ENCODE measurements around the gene PRDX5. TPM values are rescaled to one million over a fixed set of nuclear protein-coding genes. Genes with fewer than 3 reads are reported as not detected.

PRDX5 gene
- polyA plus RNA-seq, 3 donors from 2014 or later: 319 to 558 (median 418) TPM

- Mint-ChIP-seq H3K9me3 (no peaks in the 10 kb centered on the region), H3K36me3 (peaks cover 6 to 11% (median 7%) of the 10 kb centered on the region in 3 donors), H3K4me1 (no peaks in the 10 kb centered on the region), H3K4me3 (no peak overlapping the region), H3K27ac (no peak overlapping the region), H3K27me3 (ENCODE audit: low read depth in 3 of 3) (no peaks in the 10 kb centered on the region)
- no peak for DNase-seq
These were observed 51.8 kb downstream of the PRDX5 start for GRCh38 chr11:64369440-64370421.

- DNase-seq: no peak
- Mint-ChIP-seq H3K36me3 (peaks cover 6 to 11% (median 7%) of the 10 kb centered on the region in 3 donors), H3K9me3 (no peaks in the 10 kb centered on the region), H3K27ac (no peak overlapping the region), H3K4me3 (no peak overlapping the region), H3K4me1 (no peaks in the 10 kb centered on the region), H3K27me3 (ENCODE audit: low read depth in 3 of 3) (no peaks in the 10 kb centered on the region)
These were observed 53.3 kb downstream of the PRDX5 start for GRCh38 chr11:64371201-64371600.

Other genes starting within 250 kb of the PRDX5 start
- 1 to 10 TPM; 4.8 to 7.1 (median 6.5) TPM for gene MACROD1, start 152.0 kb upstream of the PRDX5 start, polyA plus RNA-seq
- gene STIP1, start 131.9 kb upstream of the PRDX5 start, polyA plus RNA-seq: 100 to 1,000 TPM in 1 of 3 donors, 10 to 100 TPM in 2; 51.3 to 113 (median 57.3) TPM
- 100 to 1,000 TPM; 181 to 297 (median 236) TPM for gene FERMT3, start 111.4 kb upstream of the PRDX5 start, polyA plus RNA-seq
- gene TRPT1, start 91.9 kb upstream of the PRDX5 start, polyA plus RNA-seq: 10 to 100 TPM; 42.2 to 51.0 (median 43.8) TPM
- gene NUDT22, start 91.8 kb upstream of the PRDX5 start, polyA plus RNA-seq: 10 to 100 TPM; 64.9 to 95.4 (median 74.9) TPM
- 10 to 100 TPM; 25.2 to 32.6 (median 26.7) TPM for gene DNAJC4, start 87.6 kb upstream of the PRDX5 start, polyA plus RNA-seq
- gene VEGFB, start 83.5 kb upstream of the PRDX5 start, polyA plus RNA-seq: 10 to 100 TPM in 1 of 3 donors, 1 to 10 TPM in 2; 6.7 to 10.3 (median 9.4) TPM
- gene FKBP2, start 77.0 kb upstream of the PRDX5 start, polyA plus RNA-seq: 100 to 1,000 TPM; 110 to 142 (median 130) TPM
- gene PPP1R14B, start 71.2 kb upstream of the PRDX5 start, polyA plus RNA-seq: 10 to 100 TPM; 16.6 to 34.9 (median 33.3) TPM
- gene PLCB3, start 66.6 kb upstream of the PRDX5 start, polyA plus RNA-seq: under 1 TPM in 2 of 3 donors, not detected in 1; 0.33 to 0.49 TPM
- 10 to 100 TPM; 67.7 to 87.5 (median 77.3) TPM for gene BAD, start 33.5 kb upstream of the PRDX5 start, polyA plus RNA-seq
- 10 to 100 TPM in 1 of 3 donors, 1 to 10 TPM in 2; 6.9 to 11.6 (median 7.4) TPM for gene GPR137, start 32.3 kb upstream of the PRDX5 start, polyA plus RNA-seq
- gene KCNK4, start 26.8 kb upstream of the PRDX5 start, polyA plus RNA-seq: not detected
- not detected for gene CATSPERZ, start 17.8 kb upstream of the PRDX5 start, polyA plus RNA-seq
- 10 to 100 TPM in 1 of 3 donors, 1 to 10 TPM in 2; 4.6 to 18.0 (median 8.7) TPM for gene ESRRA, start 12.6 kb upstream of the PRDX5 start, polyA plus RNA-seq
- 100 to 1,000 TPM; 216 to 464 (median 322) TPM for gene TRMT112, start 562 bp upstream of the PRDX5 start, polyA plus RNA-seq
- gene CCDC88B, start 22.1 kb downstream of the PRDX5 start, polyA plus RNA-seq: 10 to 100 TPM; 10.3 to 86.7 (median 16.4) TPM
- 10 to 100 TPM in 1 of 3 donors, 1 to 10 TPM in 2; 5.0 to 16.7 (median 8.5) TPM for gene RPS6KA4, start 41.0 kb downstream of the PRDX5 start, polyA plus RNA-seq
- not detected for gene SLC22A11, start 237.8 kb downstream of the PRDX5 start, polyA plus RNA-seq